HCT116 (cell line): ENCODE measurements around the gene MGA. TPM values are rescaled to one million over a fixed set of nuclear protein-coding genes. Genes with fewer than 3 reads are reported as not detected.

Experiments used
- ATAC-seq: fragments of 200-7000 bp; cut with Tn5 transposase; 2 replicates; pipeline ENCODE4 v1.9.1; 2020; ENCODE audit warnings: mild to moderate bottlenecking, moderate library complexity
- BruUV-seq: library from RNA; stranded (reverse); fragments of 400-500 nt; replicated peaks from 2 replicates; lab custom pipeline; 2021; lab: Mats Ljungman, UMichigan
- CTCF ChIA-PET: fragments of 300-600 bp; sonication (Branson Sonifier 250); formaldehyde crosslinking; loops from one replicate; lab custom pipeline; 2021; ENCODE audit warnings: antibody characterized with exemption; lab: Charles Lee
- POLR2A ChIA-PET: fragments of 300-600, 350-600 bp; sonication (Branson Sonifier 250); formaldehyde crosslinking; loops from one replicate; lab custom pipeline; 2021; ENCODE audit warnings: antibody characterized with exemption; lab: Charles Lee
- RAD21 ChIA-PET, 2 experiments: fragments of 300-600 bp; sonication (Branson Sonifier 250); formaldehyde crosslinking; loops; one replicate each; lab custom pipeline; 2023; ENCODE audit warnings: low total read pairs in 2 of 2; ENCODE audit not compliant: uncharacterized antibody in 2 of 2, unreplicated experiment in 2 of 2, low non-redundant PET in 1 of 2; lab: Charles Lee
- DNase-seq: peaks from one replicate; pipeline ENCODE4 v3.0.0-alpha.2; 2010; ENCODE audit warnings: low read depth, low spot score
- H2AFZ ChIP-seq: fragments of 200-600 bp; shearing (Covaris generic), sonication (generic); 2 replicates; pipeline ENCODE4 v1.6.1; 2017; ENCODE audit warnings: low read depth, mixed run types, mixed read lengths, antibody characterized with exemption, low read length; ENCODE audit not compliant: poor library complexity, severe bottlenecking
- H3K27ac ChIP-seq: 2 replicates; pipeline ENCODE4 v1.5.1; 2012; ENCODE audit warnings: low read depth, low read length
- H3K27me3 ChIP-seq: fragments of 200-600 bp; sonication (generic); 2 replicates; pipeline ENCODE4 v1.6.1; 2016; ENCODE audit warnings: mixed run types, low read length, mixed read lengths; ENCODE audit not compliant: insufficient read depth
- H3K36me3 ChIP-seq, 2 experiments: fragments of 200-500 bp in 1 of 2; fragments of 200-600 bp in 1 of 2; sonication (Bioruptor generic) in 1 of 2; sonication (generic) in 1 of 2; 2 replicates each; pipeline versions ENCODE4 v1.5.1 to v1.6.1; 2014 to 2016; ENCODE audit warnings: low read length in 2 of 2, inconsistent platforms in 1 of 2, mixed read lengths in 1 of 2, mixed run types in 1 of 2; ENCODE audit not compliant: insufficient read depth in 2 of 2, control insufficient read depth in 1 of 2
- H3K4me1 ChIP-seq, 2 experiments: fragments of 200-600 bp in 1 of 2; sonication (generic) in 1 of 2; 2 replicates each; pipeline versions ENCODE4 v1.5.1 to v1.6.1; 2012 to 2017; ENCODE audit warnings: low read length in 2 of 2, inconsistent platforms in 1 of 2, mild to moderate bottlenecking in 1 of 2, mixed read lengths in 1 of 2, mixed run types in 1 of 2, moderate library complexity in 1 of 2; ENCODE audit not compliant: insufficient read depth in 2 of 2, control insufficient read depth in 1 of 2
- H3K4me2 ChIP-seq: fragments of 200-600 bp; sonication (generic); 2 replicates; pipeline ENCODE4 v1.6.1; 2017; ENCODE audit warnings: mixed run types, low read length, mixed read lengths
- H3K4me3 ChIP-seq, 2 experiments: fragments of 200-600 bp in 1 of 2; sonication (generic) in 1 of 2; replicated peaks in 1 of 2; 2 replicates each; pipeline ENCODE4 v1.5.1; 2011 to 2016; ENCODE audit warnings: low read length in 2 of 2, control low read depth in 1 of 2, low read depth in 1 of 2, mild to moderate bottlenecking in 1 of 2, mixed read lengths in 1 of 2, mixed run types in 1 of 2
- H3K79me2 ChIP-seq: fragments of 200-600 bp; sonication (generic); 2 replicates; pipeline ENCODE4 v1.6.1; 2017; ENCODE audit warnings: mild to moderate bottlenecking, mixed run types, low read length, moderate library complexity, mixed read lengths; ENCODE audit not compliant: insufficient read depth
- H3K9ac ChIP-seq: fragments of 200-600 bp; sonication (generic); 2 replicates; pipeline ENCODE4 v1.6.1; 2016; ENCODE audit warnings: low read length, mixed read lengths
- H3K9me2 ChIP-seq: fragments of 200-600 bp; sonication (generic), shearing (Covaris generic); 2 replicates; pipeline ENCODE4 v1.6.1; 2017; ENCODE audit warnings: mixed run types, mild to moderate bottlenecking, moderate library complexity; ENCODE audit not compliant: insufficient read depth
- H3K9me3 ChIP-seq, 2 experiments: fragments of 200-500 bp in 1 of 2; fragments of 200-600 bp in 1 of 2; sonication (Bioruptor generic) in 1 of 2; sonication (generic) in 1 of 2; 2 replicates each; pipeline ENCODE4 v1.6.1; 2014 to 2017; ENCODE audit warnings: low read length in 2 of 2, mixed read lengths in 2 of 2, inconsistent platforms in 1 of 2, low read depth in 1 of 2, mild to moderate bottlenecking in 1 of 2, mixed run types in 1 of 2, moderate library complexity in 1 of 2; ENCODE audit not compliant: control insufficient read depth in 1 of 2, insufficient read depth in 1 of 2
- H4K20me1 ChIP-seq: fragments of 200-600 bp; sonication (generic), shearing (Covaris generic); 2 replicates; pipeline ENCODE4 v1.6.1; 2017; ENCODE audit warnings: mixed run types, mild to moderate bottlenecking, moderate library complexity; ENCODE audit not compliant: insufficient read depth
- ATF3 ChIP-seq: IDR thresholded peaks from 2 replicates; pipeline ENCODE4 v1.6.1; 2012
- CBX3 ChIP-seq: IDR thresholded peaks from 2 replicates; pipeline ENCODE4 v1.6.1; 2012; ENCODE audit warnings: low read depth
- CEBPB ChIP-seq: IDR thresholded peaks from 2 replicates; pipeline ENCODE4 v1.6.1; 2012; ENCODE audit warnings: low read depth
- EGR1 ChIP-seq: IDR thresholded peaks from 2 replicates; pipeline ENCODE4 v1.6.1; 2012; ENCODE audit warnings: low read depth
- EZH2 ChIP-seq: fragments of 200-600 bp; sonication (generic); IDR thresholded peaks from 2 replicates; pipeline ENCODE4 v1.6.1; 2017; ENCODE audit warnings: antibody characterized with exemption, mixed run types
- EZH2phosphoT487 ChIP-seq: fragments of 200-600 bp; IDR thresholded peaks from 2 replicates; pipeline ENCODE4 v1.6.1; 2018; ENCODE audit warnings: antibody characterized with exemption, borderline replicate concordance
- MAX ChIP-seq: IDR thresholded peaks from 2 replicates; pipeline ENCODE4 v1.6.1; 2012
- POLR2A ChIP-seq: IDR thresholded peaks from 2 replicates; pipeline ENCODE4 v1.7.0; 2011; ENCODE audit warnings: borderline replicate concordance; ENCODE audit not compliant: insufficient read depth, insufficient read length; ENCODE audit errors: extremely low read depth
- POLR2AphosphoS5 ChIP-seq: IDR thresholded peaks from 2 replicates; pipeline ENCODE4 v1.6.1; 2011; ENCODE audit warnings: mild to moderate bottlenecking, low read depth, low read length, moderate library complexity
- RAD21 ChIP-seq: IDR thresholded peaks from 2 replicates; pipeline ENCODE4 v1.6.1; 2012; ENCODE audit warnings: low read depth, mild to moderate bottlenecking
- SRF ChIP-seq: IDR thresholded peaks from 2 replicates; pipeline ENCODE4 v1.6.1; 2012; ENCODE audit warnings: low read depth
- YY1 ChIP-seq: IDR thresholded peaks from 2 replicates; pipeline ENCODE4 v1.6.1; 2011; ENCODE audit warnings: low read length, low read depth, moderate library complexity, mild to moderate bottlenecking; ENCODE audit not compliant: insufficient replicate concordance; ENCODE audit errors: extremely low read depth
- ZBTB33 ChIP-seq: IDR thresholded peaks from 2 replicates; pipeline ENCODE4 v1.6.1; 2011; ENCODE audit warnings: mild to moderate bottlenecking, low read length, moderate library complexity; ENCODE audit not compliant: insufficient replicate concordance; ENCODE audit errors: extremely low read depth
- ZFX ChIP-seq: fragments of 450-650 bp; IDR thresholded peaks from 2 replicates; pipeline ENCODE4 v1.6.1; 2017
- ZNF274 ChIP-seq: fragments of 200-500 bp; sonication (Bioruptor generic); IDR thresholded peaks from 2 replicates; pipeline ENCODE4 v1.6.1; 2014; ENCODE audit warnings: mild to moderate bottlenecking, low read depth, low read length, inconsistent platforms
- intact Hi-C: fragments of 100-400 bp; cut with micrococcal nuclease; formaldehyde crosslinking; loops from 2 replicates; pipeline ENCODE4 v1.10.0; 2022
- total RNA-seq: library from RNA; stranded (reverse); gene quantifications from one replicate; pipeline ENCODE4 v1.2.1, GENCODE V29; 2021; ENCODE audit not compliant: unreplicated experiment

Gene MGA
- total RNA-seq, 1 experiment from 2014 or later, result 28.9 TPM

GRCh38 chr15:41630616-41631217, 29.5 kb upstream of the MGA start:
- no peak for DNase-seq
- CTCF ChIA-PET, result no interaction called here
- H3K79me2 ChIP-seq, result no peaks in the 10 kb centered on the region

More at GRCh38 chr15:41630616-41631217, 29.5 kb upstream of the MGA start:
- ChIA-PET RAD21 (no interaction called here), POLR2A (no interaction called here)
- intact Hi-C loops, result no loop called here
- no peak overlapping the region for H3K4me3 ChIP-seq
- H3K36me3 ChIP-seq, result no peaks in the 10 kb centered on the region
- H3K27me3 ChIP-seq, result no peaks in the 10 kb centered on the region
- H3K4me1 ChIP-seq, result no peaks in the 10 kb centered on the region
- ATAC-seq, result no peak
- TF ChIP-seq CBX3 (no peak), YY1 (no peak), EZH2phosphoT487 (no peak), ZNF274 (no peak), ATF3 (no peak), MAX (no peak), ZBTB33 (no peak), RAD21 (no peak), EZH2 (no peak), POLR2AphosphoS5 (no peak), CEBPB (no peak), POLR2A (no peak), EGR1 (no peak), SRF (no peak), ZFX (no peak)
- H2AFZ ChIP-seq, result no peak overlapping the region
- H3K9me3 ChIP-seq, result no peaks in the 10 kb centered on the region
- H3K4me2 ChIP-seq, result no peak overlapping the region
- no peaks in the 10 kb centered on the region for H4K20me1 ChIP-seq
- no peak overlapping the region for H3K27ac ChIP-seq
- no peak overlapping the region for H3K9ac ChIP-seq
- no peaks in the 10 kb centered on the region for H3K9me2 ChIP-seq
- BruUV-seq, result no TSS peak
